Mesendoderm (in vitro differentiated cells): ENCODE measurements around the gene TM9SF3.

Source experiments
- DNase-seq: peaks from one replicate; pipeline ENCODE4 v3.0.0; 2013
- H2AK5ac ChIP-seq: 2 replicates; pipeline ENCODE4 v1.6.1; 2013; ENCODE audit warnings: low read length, inconsistent platforms
- H2BK120ac ChIP-seq: 2 replicates; pipeline ENCODE4 v1.6.1; 2013; ENCODE audit warnings: low read depth, mild to moderate bottlenecking, low read length, moderate library complexity, mixed read lengths
- H2BK15ac ChIP-seq: replicated peaks from 2 replicates; pipeline ENCODE4 v1.6.1; 2013; ENCODE audit warnings: low read depth, mild to moderate bottlenecking, moderate library complexity
- H2BK5ac ChIP-seq: 2 replicates; pipeline ENCODE4 v1.6.1; 2013; ENCODE audit warnings: low read length, inconsistent platforms
- H3K18ac ChIP-seq: 2 replicates; pipeline ENCODE4 v1.6.1; 2013; ENCODE audit warnings: mild to moderate bottlenecking, low read length, mixed read lengths
- H3K23ac ChIP-seq: one replicate; pipeline ENCODE4 v1.6.1; 2013; ENCODE audit warnings: low read length
- H3K27ac ChIP-seq: 2 replicates; pipeline ENCODE4 v1.5.1; 2013; ENCODE audit warnings: low read depth, mild to moderate bottlenecking, inconsistent platforms, low read length, moderate library complexity
- H3K27me3 ChIP-seq: 2 replicates; pipeline ENCODE4 v1.6.1; 2013; ENCODE audit warnings: low read length, control low read depth, mild to moderate bottlenecking, inconsistent platforms; ENCODE audit not compliant: insufficient read depth, poor library complexity
- H3K36me3 ChIP-seq: 2 replicates; pipeline ENCODE4 v1.6.1; 2013; ENCODE audit warnings: low read length, inconsistent platforms; ENCODE audit not compliant: control insufficient read depth, insufficient read depth
- H3K4ac ChIP-seq: one replicate; pipeline ENCODE4 v1.6.1; 2013; ENCODE audit warnings: low read depth, mild to moderate bottlenecking, low read length, moderate library complexity
- H3K4me1 ChIP-seq: 2 replicates; pipeline ENCODE4 v1.6.1; 2013; ENCODE audit warnings: low read depth, low read length, inconsistent platforms; ENCODE audit not compliant: control insufficient read depth
- H3K4me2 ChIP-seq: 2 replicates; pipeline ENCODE4 v1.6.1; 2013; ENCODE audit warnings: low read length
- H3K4me3 ChIP-seq: 2 replicates; pipeline ENCODE4 v1.5.1; 2013; ENCODE audit warnings: mild to moderate bottlenecking, low read length
- H3K56ac ChIP-seq: one replicate; pipeline ENCODE4 v1.6.1; 2013; ENCODE audit warnings: low read length
- H3K79me1 ChIP-seq: 2 replicates; pipeline ENCODE4 v1.6.1; 2013; ENCODE audit warnings: low read length, inconsistent platforms
- H3K79me2 ChIP-seq: 2 replicates; pipeline ENCODE4 v1.6.1; 2013; ENCODE audit warnings: mild to moderate bottlenecking, low read length; ENCODE audit not compliant: control insufficient read depth, insufficient read depth
- H3K9ac ChIP-seq: 2 replicates; pipeline ENCODE4 v1.6.1; 2013; ENCODE audit warnings: low read length, inconsistent platforms
- H4K5ac ChIP-seq: one replicate; pipeline ENCODE4 v1.6.1; 2013; ENCODE audit warnings: low read length
- H4K8ac ChIP-seq: one replicate; pipeline ENCODE4 v1.6.1; 2013; ENCODE audit warnings: low read depth, mild to moderate bottlenecking, control low read depth, low read length, moderate library complexity
- WGBS: extraction: QIAGEN DNeasy Blood & Tissue Kit; methylation state at CpG from one replicate; pipeline ENCODE4 v1.1.7; 2013; ENCODE audit warnings: low lambda C conversion rate, missing lambda C conversion rate; ENCODE audit not compliant: insufficient coverage; ENCODE audit errors: extremely low coverage; 5-methylcytosine and 5-hydroxymethylcytosine counted together

TM9SF3 gene

GRCh38 chr10:96625173-96625572, 38.4 kb upstream of the TM9SF3 start:
- H3K27ac ChIP-seq: no peak overlapping the region
- no peaks in the 10 kb centered on the region for H3K27me3 ChIP-seq
- H3K79me1 ChIP-seq: no peaks in the 10 kb centered on the region
- H3K79me2 ChIP-seq: no peaks in the 10 kb centered on the region
- H3K9ac ChIP-seq: no peak overlapping the region
- no peak overlapping the region for H2BK120ac ChIP-seq
- no peak overlapping the region for H2BK15ac ChIP-seq
- no peak for DNase-seq
- no peak overlapping the region for H4K5ac ChIP-seq
- H3K4me2 ChIP-seq: no peak overlapping the region
- no peak overlapping the region for H3K56ac ChIP-seq
- H3K23ac ChIP-seq: no peak overlapping the region
- H2AK5ac ChIP-seq: no peak overlapping the region
- H3K4ac ChIP-seq: no peak overlapping the region
- H2BK5ac ChIP-seq: no peak overlapping the region
- no CpG with 5 or more reads among the region's 1 CpG for WGBS
- H3K18ac ChIP-seq: no peak overlapping the region
- no peak overlapping the region for H4K8ac ChIP-seq
- H3K36me3 ChIP-seq: no peaks in the 10 kb centered on the region
- H3K4me3 ChIP-seq: no peak overlapping the region
- H3K4me1 ChIP-seq: no peaks in the 10 kb centered on the region

GRCh38 chr10:96622013-96622787, 35.4 kb upstream of the TM9SF3 start:
- H3K27ac ChIP-seq: no peak overlapping the region
- no peak overlapping the region for H3K4me3 ChIP-seq
- no peak overlapping the region for H4K8ac ChIP-seq
- H2AK5ac ChIP-seq: no peak overlapping the region
- H3K36me3 ChIP-seq: no peaks in the 10 kb centered on the region
- H3K27me3 ChIP-seq: no peaks in the 10 kb centered on the region
- no peak overlapping the region for H2BK5ac ChIP-seq
- H3K4ac ChIP-seq: no peak overlapping the region
- H2BK120ac ChIP-seq: no peak overlapping the region
- WGBS: no CpG with 5 or more reads among the region's 6 CpGs
- no peak overlapping the region for H3K23ac ChIP-seq
- no peak overlapping the region for H3K18ac ChIP-seq
- no peaks in the 10 kb centered on the region for H3K4me1 ChIP-seq
- no peak overlapping the region for H3K56ac ChIP-seq
- DNase-seq: no peak
- H3K79me1 ChIP-seq: no peaks in the 10 kb centered on the region
- no peak overlapping the region for H3K4me2 ChIP-seq
- no peaks in the 10 kb centered on the region for H3K79me2 ChIP-seq
- H2BK15ac ChIP-seq: no peak overlapping the region
- H4K5ac ChIP-seq: no peak overlapping the region
- H3K9ac ChIP-seq: no peak overlapping the region

GRCh38 chr10:96619796-96620773, 33.3 kb upstream of the TM9SF3 start:
- Histone ChIP-seq H3K18ac (no peak overlapping the region), H3K4me2 (no peak overlapping the region), H3K79me1 (no peaks in the 10 kb centered on the region), H4K8ac (no peak overlapping the region), H4K5ac (no peak overlapping the region), H2BK120ac (no peak overlapping the region), H3K4me1 (no peaks in the 10 kb centered on the region), H2AK5ac (no peak overlapping the region), H3K27ac (no peak overlapping the region), H3K27me3 (no peaks in the 10 kb centered on the region), H3K79me2 (no peaks in the 10 kb centered on the region), H3K23ac (no peak overlapping the region), H3K9ac (no peak overlapping the region), H3K4ac (no peak overlapping the region), H2BK15ac (no peak overlapping the region), H3K56ac (no peak overlapping the region), H2BK5ac (no peak overlapping the region), H3K4me3 (no peak overlapping the region), H3K36me3 (no peaks in the 10 kb centered on the region)
- no peak for DNase-seq
- WGBS: no CpG with 5 or more reads among the region's 17 CpGs

- no peak overlapping the region for H3K4me2 ChIP-seq
- peak; percentile 45 for DNase-seq
- no peak overlapping the region for H3K23ac ChIP-seq
- H2BK15ac ChIP-seq: no peak overlapping the region
- no CpG with 5 or more reads among the region's 11 CpGs for WGBS
- H3K4me3 ChIP-seq: no peak overlapping the region
- no peak overlapping the region for H3K27ac ChIP-seq
- H3K56ac ChIP-seq: no peak overlapping the region
- H3K4ac ChIP-seq: no peak overlapping the region
- H2BK5ac ChIP-seq: no peak overlapping the region
- H3K27me3 ChIP-seq: no peaks in the 10 kb centered on the region
- no peak overlapping the region for H4K5ac ChIP-seq
- H3K79me1 ChIP-seq: no peaks in the 10 kb centered on the region
- H2AK5ac ChIP-seq: no peak overlapping the region
- no peak overlapping the region for H3K18ac ChIP-seq
- H4K8ac ChIP-seq: no peak overlapping the region
- H3K9ac ChIP-seq: no peak overlapping the region
- H3K79me2 ChIP-seq: no peaks in the 10 kb centered on the region
- H3K36me3 ChIP-seq: no peaks in the 10 kb centered on the region
- no peaks in the 10 kb centered on the region for H3K4me1 ChIP-seq
- no peak overlapping the region for H2BK120ac ChIP-seq
Measured at GRCh38 chr10:96619120-96619519, 32.3 kb upstream of the TM9SF3 start.

GRCh38 chr10:96618653-96619052, 31.8 kb upstream of the TM9SF3 start:
- no peak overlapping the region for H3K18ac ChIP-seq
- no peak overlapping the region for H3K4me2 ChIP-seq
- H3K27ac ChIP-seq: no peak overlapping the region
- no peak for DNase-seq
- H3K79me1 ChIP-seq: no peaks in the 10 kb centered on the region
- H3K79me2 ChIP-seq: no peaks in the 10 kb centered on the region
- H3K36me3 ChIP-seq: no peaks in the 10 kb centered on the region
- H3K56ac ChIP-seq: no peak overlapping the region
- no peak overlapping the region for H4K8ac ChIP-seq
- H2BK15ac ChIP-seq: no peak overlapping the region
- H3K4ac ChIP-seq: no peak overlapping the region
- no peak overlapping the region for H2BK5ac ChIP-seq
- H3K4me3 ChIP-seq: no peak overlapping the region
- no peak overlapping the region for H3K9ac ChIP-seq
- no peak overlapping the region for H4K5ac ChIP-seq
- H2AK5ac ChIP-seq: no peak overlapping the region
- H3K4me1 ChIP-seq: no peaks in the 10 kb centered on the region
- H3K23ac ChIP-seq: no peak overlapping the region
- no peak overlapping the region for H2BK120ac ChIP-seq
- WGBS: no CpG with 5 or more reads among the region's 2 CpGs
- no peaks in the 10 kb centered on the region for H3K27me3 ChIP-seq
